Natural killer cell (primary cell): Measurements from ENCODE around the gene TNS3. TPM values are rescaled to one million over a fixed set of nuclear protein-coding genes. Genes with fewer than 3 reads are reported as not detected.

Source experiments
- ATAC-seq, 3 donors: fragments of 150-1000 bp in 2 of 3; fragments of 200-7000 bp in 1 of 3; cut with Tn5 transposase; 1 replicate in 1 of 3; 2 replicates in 2 of 3; pipeline ENCODE4 v1.10.0; 2021; ENCODE audit warnings: mild to moderate bottlenecking in 2 of 3, moderate library complexity in 2 of 3
- DNase-seq, 2 donors: peaks; one replicate each; pipeline versions ENCODE4 v3.0.0 to v3.0.0-alpha.2; 2013 to 2021; ENCODE audit warnings: mixed read lengths in 1 of 2
- H3K27ac ChIP-seq: one replicate; pipeline ENCODE4 v1.5.1; 2013; ENCODE audit warnings: mild to moderate bottlenecking, low read length
- H3K27me3 ChIP-seq: one replicate; pipeline ENCODE4 v1.6.1; 2013; ENCODE audit warnings: low read length; ENCODE audit not compliant: control insufficient read depth, insufficient read depth
- H3K36me3 ChIP-seq: one replicate; pipeline ENCODE4 v1.6.1; 2013; ENCODE audit warnings: low read length; ENCODE audit not compliant: control insufficient read depth, insufficient read depth
- H3K4me1 ChIP-seq: one replicate; pipeline ENCODE4 v1.6.1; 2013; ENCODE audit warnings: low read length; ENCODE audit not compliant: control insufficient read depth, insufficient read depth
- H3K4me3 ChIP-seq: one replicate; pipeline ENCODE4 v1.5.1; 2013; ENCODE audit warnings: low read length
- H3K9me3 ChIP-seq: one replicate; pipeline ENCODE4 v1.6.1; 2013; ENCODE audit warnings: low read length; ENCODE audit not compliant: control insufficient read depth, insufficient read depth
- H3K27ac Mint-ChIP-seq, 2 donors: one replicate each; pipeline ENCODE4 v1.8.0; 2022; ENCODE audit warnings: mild to moderate bottlenecking in 2 of 2, mixed read lengths in 2 of 2, moderate library complexity in 1 of 2
- H3K27me3 Mint-ChIP-seq, 2 donors: one replicate each; pipeline ENCODE4 v1.8.0; 2022; ENCODE audit warnings: low read depth in 2 of 2, mixed read lengths in 2 of 2
- H3K36me3 Mint-ChIP-seq: one replicate; pipeline ENCODE4 v1.8.0; 2022; ENCODE audit warnings: mixed read lengths
- H3K4me1 Mint-ChIP-seq, 2 donors: one replicate each; pipeline ENCODE4 v1.8.0; 2022; ENCODE audit warnings: mixed read lengths in 2 of 2
- H3K4me3 Mint-ChIP-seq: one replicate; pipeline ENCODE4 v1.8.0; 2022; ENCODE audit warnings: mild to moderate bottlenecking, moderate library complexity, mixed read lengths
- H3K9me3 Mint-ChIP-seq, 2 donors: one replicate each; pipeline ENCODE4 v1.8.0; 2022; ENCODE audit warnings: mixed read lengths in 2 of 2
- CTCF ChIP-seq: fragments of 200-600 bp; IDR thresholded peaks from one replicate; pipeline ENCODE4 v1.8.0; 2022; ENCODE audit warnings: antibody characterized with exemption
- WGBS: methylation state at CpG from one replicate; pipeline ENCODE4 v1.1.7; 2013; ENCODE audit warnings: missing lambda C conversion rate; ENCODE audit not compliant: insufficient coverage; 5-methylcytosine and 5-hydroxymethylcytosine counted together
- intact Hi-C: fragments of 100-400 bp; cut with micrococcal nuclease; formaldehyde crosslinking; loops from one replicate; pipeline ENCODE4 v1.14.2; 2022
- total RNA-seq, 4 donors: library from RNA; stranded (reverse); fragments of 120-200 nt in 1 of 4; gene quantifications; one replicate each; pipeline versions ENCODE4 v1.2.3 to v1.2.4, GENCODE V29; 2013 to 2022

Gene TNS3
- total RNA-seq, 3 donors from 2014 or later (not counting 1 experiment from before 2014, with no cell fraction given), result 1.6 to 3.5 (median 2.9) TPM

GRCh38 chr7:47232751-47233412 lies 349.0 kb downstream of the TNS3 start:
- no peaks in the 10 kb centered on the region for H3K36me3 Mint-ChIP-seq
- no peaks in the 10 kb centered on the region for H3K4me1 ChIP-seq
- H3K4me1 Mint-ChIP-seq, result no peaks in the 10 kb centered on the region
- no peaks in the 10 kb centered on the region for H3K27me3 ChIP-seq
- no peaks in the 10 kb centered on the region for H3K36me3 ChIP-seq
- H3K27ac Mint-ChIP-seq, result no peak overlapping the region
- no peak for TF ChIP-seq CTCF
- no peaks in the 10 kb centered on the region for H3K9me3 Mint-ChIP-seq
- H3K27ac ChIP-seq, result no peak overlapping the region
- H3K9me3 ChIP-seq, result no peaks in the 10 kb centered on the region
- no peak for ATAC-seq
- 85% methylated on average over 8 of the region's 8 CpGs for WGBS
- H3K27me3 Mint-ChIP-seq, result peaks cover 0 to 7% of the 10 kb centered on the region in 2 donors
- DNase-seq, result no peak
- H3K4me3 Mint-ChIP-seq, result no peak overlapping the region
- no peak overlapping the region for H3K4me3 ChIP-seq
- intact Hi-C loops, result no loop called here

- H3K4me3 Mint-ChIP-seq, result no peak overlapping the region
- WGBS, result 93% methylated on average over 1 of the region's 1 CpG
- Histone ChIP-seq H3K4me3 (no peak overlapping the region), H3K36me3 (no peaks in the 10 kb centered on the region), H3K9me3 (no peaks in the 10 kb centered on the region), H3K27ac (no peak overlapping the region), H3K4me1 (no peaks in the 10 kb centered on the region), H3K27me3 (no peaks in the 10 kb centered on the region)
- no peak for DNase-seq
- no peaks in the 10 kb centered on the region for H3K36me3 Mint-ChIP-seq
- no peaks in the 10 kb centered on the region for H3K9me3 Mint-ChIP-seq
- peaks cover 2 to 7% of the 10 kb centered on the region in 2 donors for H3K27me3 Mint-ChIP-seq
- no peak for TF ChIP-seq CTCF
- no peaks in the 10 kb centered on the region for H3K4me1 Mint-ChIP-seq
- ATAC-seq, result no peak
- H3K27ac Mint-ChIP-seq, result no peak overlapping the region
- intact Hi-C loops, result no loop called here
Measured at GRCh38 chr7:47231627-47232026, 350.3 kb downstream of the TNS3 start.

- Mint-ChIP-seq H3K27ac (no peak overlapping the region), H3K9me3 (no peaks in the 10 kb centered on the region), H3K4me1 (no peaks in the 10 kb centered on the region), H3K36me3 (no peaks in the 10 kb centered on the region), H3K4me3 (no peak overlapping the region), H3K27me3 (peaks cover 2 to 7% of the 10 kb centered on the region in 2 donors)
- no peaks in the 10 kb centered on the region for H3K27me3 ChIP-seq
- no peaks in the 10 kb centered on the region for H3K36me3 ChIP-seq
- TF ChIP-seq CTCF, result no peak
- H3K4me1 ChIP-seq, result no peaks in the 10 kb centered on the region
- intact Hi-C loops, result no loop called here
- no peaks in the 10 kb centered on the region for H3K9me3 ChIP-seq
- no peak for DNase-seq
- 100% methylated on average over 2 of the region's 3 CpGs for WGBS
- no peak overlapping the region for H3K4me3 ChIP-seq
- ATAC-seq, result no peak
- H3K27ac ChIP-seq, result no peak overlapping the region
Measured at GRCh38 chr7:47231032-47231431, 350.9 kb downstream of the TNS3 start.
